Stimulated activated CD4-positive, alpha-beta T cell treated with anti-CD3 and anti-CD28 coated beads, Interleukin-4, amount 100 ng/mL, for 24 hours (primary cell): Measurements from ENCODE around the gene GABRG3.

ENCODE experiments used
- DNase-seq: peaks from one replicate; pipeline ENCODE4 v3.0.0-alpha.2; 2020

GABRG3 gene

GRCh38 chr15:26970712-26971210 lies at the start of gene GABRG3:
TSS of gene GABRG3 (plus strand) at chr15:26971181.
- no peak for DNase-seq

- no peak for DNase-seq
Measured at GRCh38 chr15:26921433-26921832, 49.5 kb upstream of the GABRG3 start.

- no peak for DNase-seq
Measured at GRCh38 chr15:26926081-26926480, 44.9 kb upstream of the GABRG3 start.

GRCh38 chr15:26928051-26928450 lies 42.9 kb upstream of the GABRG3 start:
- DNase-seq = no peak

GRCh38 chr15:26929588-26929987 lies 41.4 kb upstream of the GABRG3 start:
- no peak for DNase-seq

- DNase-seq = no peak
Measured at GRCh38 chr15:26934848-26935247, 36.1 kb upstream of the GABRG3 start.

GRCh38 chr15:26935322-26935721 lies 35.7 kb upstream of the GABRG3 start:
- no peak for DNase-seq

GRCh38 chr15:26936502-26936901 lies 34.5 kb upstream of the GABRG3 start:
- DNase-seq = no peak

- DNase-seq = no peak
Measured at GRCh38 chr15:26937134-26937533, 33.8 kb upstream of the GABRG3 start.

GRCh38 chr15:26939398-26939797 lies 31.6 kb upstream of the GABRG3 start:
- no peak for DNase-seq

GRCh38 chr15:26941489-26941888 lies 29.5 kb upstream of the GABRG3 start:
- no peak for DNase-seq

GRCh38 chr15:26943866-26944265 lies 27.1 kb upstream of the GABRG3 start:
- DNase-seq = no peak

- no peak for DNase-seq
Measured at GRCh38 chr15:26945046-26945445, 25.9 kb upstream of the GABRG3 start.

GRCh38 chr15:26950001-26950400 lies 21.0 kb upstream of the GABRG3 start:
- no peak for DNase-seq

- no peak for DNase-seq
Measured at GRCh38 chr15:26954403-26954802, 16.6 kb upstream of the GABRG3 start.

GRCh38 chr15:26967719-26968269 lies 3.2 kb upstream of the GABRG3 start:
- no peak for DNase-seq

GRCh38 chr15:26968806-26969205 lies 2.2 kb upstream of the GABRG3 start:
- DNase-seq = no peak

GRCh38 chr15:26971271-26972018 lies 464 bp downstream of the GABRG3 start:
- DNase-seq = no peak

- no peak for DNase-seq
Measured at GRCh38 chr15:26972636-26973035, 1.7 kb downstream of the GABRG3 start.

- no peak for DNase-seq
Measured at GRCh38 chr15:26974120-26974780, 3.3 kb downstream of the GABRG3 start.

GRCh38 chr15:26981492-26981891 lies 10.5 kb downstream of the GABRG3 start:
- no peak for DNase-seq

GRCh38 chr15:26983822-26984221 lies 12.8 kb downstream of the GABRG3 start:
- DNase-seq = no peak

- no peak for DNase-seq
Measured at GRCh38 chr15:26985050-26985449, 14.1 kb downstream of the GABRG3 start.

- DNase-seq = no peak
Measured at GRCh38 chr15:26996250-26996649, 25.3 kb downstream of the GABRG3 start.
